Neuronal stem cell (in vitro differentiated cells): ENCODE data around the gene PAM.
"Not testable (repeated sequence)": the region's sequence is repeated elsewhere in the genome, so short reads cannot be mapped to it uniquely, and the experiment has no call there.

Experiments used
- DNase-seq: peaks from one replicate; pipeline ENCODE4 v3.0.0-alpha.2; 2013; ENCODE audit warnings: low spot score
- H2AFZ ChIP-seq: one replicate; pipeline ENCODE4 v1.6.1; 2013; ENCODE audit warnings: mild to moderate bottlenecking, low read length, inconsistent platforms
- H2AK5ac ChIP-seq: 2 replicates; pipeline ENCODE4 v1.6.1; 2013; ENCODE audit warnings: low read depth, mild to moderate bottlenecking, inconsistent platforms, low read length, moderate library complexity, mixed read lengths
- H2BK120ac ChIP-seq: 2 replicates; pipeline ENCODE4 v1.6.1; 2013; ENCODE audit warnings: low read depth, mild to moderate bottlenecking, inconsistent platforms, low read length, moderate library complexity, mixed read lengths
- H2BK12ac ChIP-seq: one replicate; pipeline ENCODE4 v1.6.1; 2013; ENCODE audit warnings: low read length, inconsistent platforms
- H2BK15ac ChIP-seq: 2 replicates; pipeline ENCODE4 v1.6.1; 2013; ENCODE audit warnings: mild to moderate bottlenecking, low read length, inconsistent platforms, mixed read lengths
- H2BK5ac ChIP-seq: one replicate; pipeline ENCODE4 v1.6.1; 2013; ENCODE audit warnings: inconsistent platforms, mild to moderate bottlenecking, low read length, moderate library complexity
- H3K14ac ChIP-seq: one replicate; pipeline ENCODE4 v1.6.1; 2013; ENCODE audit warnings: low read length, inconsistent platforms
- H3K18ac ChIP-seq: 2 replicates; pipeline ENCODE4 v1.6.1; 2013; ENCODE audit warnings: low read length, inconsistent platforms
- H3K23ac ChIP-seq: 2 replicates; pipeline ENCODE4 v1.6.1; 2013; ENCODE audit warnings: low read depth, mild to moderate bottlenecking, mixed read lengths, low read length, inconsistent platforms; ENCODE audit not compliant: poor library complexity
- H3K27ac ChIP-seq: replicated peaks from 3 replicates; pipeline ENCODE4 v1.5.1; 2013; ENCODE audit warnings: low read length, inconsistent platforms
- H3K27me3 ChIP-seq, 3 experiments: 2 replicates each; pipeline ENCODE4 v1.6.1; 2013; ENCODE audit warnings: low read length in 3 of 3, mild to moderate bottlenecking in 2 of 3, inconsistent platforms in 1 of 3, low read depth in 1 of 3, mixed read lengths in 1 of 3, moderate library complexity in 1 of 3; ENCODE audit not compliant: control insufficient read depth in 3 of 3, insufficient read depth in 3 of 3
- H3K36me3 ChIP-seq, 2 donors: replicated peaks in 1 of 2; 2 replicates each; pipeline ENCODE4 v1.6.1; 2013; ENCODE audit warnings: low read length in 2 of 2; ENCODE audit not compliant: control insufficient read depth in 2 of 2, insufficient read depth in 2 of 2
- H3K4ac ChIP-seq: 2 replicates; pipeline ENCODE4 v1.6.1; 2013; ENCODE audit warnings: inconsistent platforms, mild to moderate bottlenecking, low read length, moderate library complexity
- H3K4me1 ChIP-seq, 2 donors: 1 replicate in 1 of 2; 2 replicates in 1 of 2; pipeline ENCODE4 v1.6.1; 2013; ENCODE audit warnings: low read length in 2 of 2, low read depth in 1 of 2; ENCODE audit not compliant: control insufficient read depth in 2 of 2, insufficient read depth in 1 of 2
- H3K4me2 ChIP-seq: one replicate; pipeline ENCODE4 v1.6.1; 2013; ENCODE audit warnings: mild to moderate bottlenecking, low read length, inconsistent platforms; ENCODE audit not compliant: insufficient read depth, poor library complexity, severe bottlenecking
- H3K4me3 ChIP-seq, 2 donors: 2 replicates each; pipeline ENCODE4 v1.5.1; 2013; ENCODE audit warnings: low read length in 2 of 2, mild to moderate bottlenecking in 2 of 2, inconsistent platforms in 1 of 2, moderate library complexity in 1 of 2
- H3K79me1 ChIP-seq: one replicate; pipeline ENCODE4 v1.6.1; 2013; ENCODE audit warnings: low read depth, mild to moderate bottlenecking, inconsistent platforms, low read length, moderate library complexity
- H3K9ac ChIP-seq: one replicate; pipeline ENCODE4 v1.6.1; 2013; ENCODE audit warnings: mild to moderate bottlenecking, low read depth, low read length, inconsistent platforms; ENCODE audit not compliant: poor library complexity
- H3K9me3 ChIP-seq, 2 donors: replicated peaks in 1 of 2; 2 replicates each; pipeline versions ENCODE3 to v1.6.1; 2013; ENCODE audit warnings: low read length in 2 of 2, mild to moderate bottlenecking in 2 of 2, inconsistent platforms in 1 of 2, low read depth in 1 of 2, mixed read lengths in 1 of 2, moderate library complexity in 1 of 2; ENCODE audit not compliant: control insufficient read depth in 2 of 2, insufficient read depth in 1 of 2
- H4K8ac ChIP-seq: one replicate; pipeline ENCODE4 v1.6.1; 2013; ENCODE audit warnings: low read depth, mild to moderate bottlenecking, inconsistent platforms, low read length, moderate library complexity
- H4K91ac ChIP-seq: one replicate; pipeline ENCODE4 v1.6.1; 2013; ENCODE audit warnings: low read length, low read depth, mild to moderate bottlenecking, inconsistent platforms; ENCODE audit not compliant: poor library complexity
- WGBS, 2 donors: extraction: QIAGEN DNeasy Blood & Tissue Kit; methylation state at CpG; one replicate each; pipeline ENCODE4 v1.1.7; 2013; ENCODE audit warnings: missing lambda C conversion rate in 2 of 2, mixed read lengths in 1 of 2; ENCODE audit not compliant: insufficient read length in 2 of 2, insufficient replicate concordance in 1 of 2; ENCODE audit errors: extremely low coverage in 2 of 2; 5-methylcytosine and 5-hydroxymethylcytosine counted together

Gene PAM

DNA sequence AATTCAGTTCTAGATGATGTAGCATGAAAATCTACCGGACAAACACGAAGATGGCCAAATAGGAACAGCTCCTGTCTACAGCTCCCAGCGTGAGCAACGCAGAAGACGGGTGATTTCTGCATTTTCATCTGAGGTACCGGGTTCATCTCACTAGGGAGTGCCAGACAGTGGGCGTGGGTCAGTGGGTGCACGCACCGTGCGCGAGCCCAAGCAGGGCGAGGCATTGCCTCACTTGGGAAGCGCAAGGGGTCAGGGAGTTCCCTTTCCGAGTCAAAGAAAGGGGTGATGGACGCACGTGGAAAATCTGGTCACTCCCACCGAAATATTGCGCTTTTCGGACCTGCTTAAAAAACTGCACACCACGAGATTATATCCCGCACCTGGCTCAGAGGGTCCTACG lies 291.6 kb downstream of the PAM start:
- H3K18ac ChIP-seq, H3K4me2 ChIP-seq, H3K4me1 ChIP-seq, H2BK5ac ChIP-seq, H4K8ac ChIP-seq, H3K36me3 ChIP-seq, H3K9me3 ChIP-seq, H3K14ac ChIP-seq, H3K4ac ChIP-seq, H3K23ac ChIP-seq, H4K91ac ChIP-seq, H3K27ac ChIP-seq, H2BK15ac ChIP-seq, H3K79me1 ChIP-seq, H2BK12ac ChIP-seq, H3K9ac ChIP-seq, DNase-seq, H2AFZ ChIP-seq, H3K4me3 ChIP-seq, H2BK120ac ChIP-seq, H2AK5ac ChIP-seq, H3K27me3 ChIP-seq: not testable (repeated sequence)
- WGBS, 2 donors = no CpG with 5 or more reads among the region's 22 CpGs

- Histone ChIP-seq H3K27ac (no peak overlapping the region), H3K27me3 (no peaks in the 10 kb centered on the region), H3K4ac (no peak overlapping the region), H2BK120ac (no peak overlapping the region), H3K36me3 (no peaks in the 10 kb centered on the region), H2BK5ac (no peak overlapping the region), H3K4me3 (no peak overlapping the region), H3K9me3 (no peaks in the 10 kb centered on the region), H2BK12ac (no peak overlapping the region), H3K79me1 (no peaks in the 10 kb centered on the region), H2BK15ac (no peak overlapping the region), H3K4me1 (peaks cover 0 to 5% of the 10 kb centered on the region in 2 donors), H3K14ac (no peak overlapping the region), H2AK5ac (no peak overlapping the region), H3K9ac (no peak overlapping the region), H3K4me2 (no peak overlapping the region), H3K18ac (no peak overlapping the region), H3K23ac (no peak overlapping the region), H4K91ac (no peak overlapping the region), H2AFZ (peak overlapping the region; percentile 69), H4K8ac (no peak overlapping the region)
- DNase-seq = no peak
- no CpG with 5 or more reads among the region's 7 CpGs for WGBS, 2 donors
Observed at GRCh38 chr5:103057208-103058130, 302.4 kb downstream of the PAM start.

- Histone ChIP-seq H3K4ac (no peak overlapping the region), H3K23ac (no peak overlapping the region), H3K27ac (no peak overlapping the region), H3K27me3 (no peaks in the 10 kb centered on the region), H2BK5ac (no peak overlapping the region), H2BK120ac (no peak overlapping the region), H3K36me3 (no peaks in the 10 kb centered on the region), H3K9me3 (no peaks in the 10 kb centered on the region), H3K4me2 (no peak overlapping the region), H2BK15ac (no peak overlapping the region), H3K4me3 (no peak overlapping the region), H4K91ac (no peak overlapping the region), H3K9ac (no peak overlapping the region), H2AFZ (peak overlapping the region; percentile 25), H3K18ac (no peak overlapping the region), H4K8ac (no peak overlapping the region), H2AK5ac (no peak overlapping the region), H3K14ac (no peak overlapping the region), H2BK12ac (no peak overlapping the region), H3K79me1 (no peaks in the 10 kb centered on the region), H3K4me1 (peaks cover 0 to 5% of the 10 kb centered on the region in 2 donors)
- DNase-seq = no peak
- WGBS, 2 donors = no CpG with 5 or more reads among the region's 3 CpGs
Observed at GRCh38 chr5:103059525-103059924, 304.4 kb downstream of the PAM start.

- no peak overlapping the region for H3K4me2 ChIP-seq
- H3K27me3 ChIP-seq = no peaks in the 10 kb centered on the region
- no peak overlapping the region for H2BK12ac ChIP-seq
- H3K27ac ChIP-seq = no peak overlapping the region
- no peaks in the 10 kb centered on the region for H3K9me3 ChIP-seq
- no peak overlapping the region for H4K91ac ChIP-seq
- H3K4ac ChIP-seq = no peak overlapping the region
- no peak for DNase-seq
- no peak overlapping the region for H2BK15ac ChIP-seq
- no peak overlapping the region for H2AFZ ChIP-seq
- peaks cover 0 to 5% of the 10 kb centered on the region in 2 donors for H3K4me1 ChIP-seq
- no peak overlapping the region for H2BK5ac ChIP-seq
- H3K9ac ChIP-seq = no peak overlapping the region
- no CpG with 5 or more reads among the region's 3 CpGs for WGBS, 2 donors
- no peak overlapping the region for H2BK120ac ChIP-seq
- no peak overlapping the region for H3K4me3 ChIP-seq
- H3K79me1 ChIP-seq = no peaks in the 10 kb centered on the region
- no peak overlapping the region for H3K23ac ChIP-seq
- H3K18ac ChIP-seq = no peak overlapping the region
- H3K36me3 ChIP-seq = no peaks in the 10 kb centered on the region
- no peak overlapping the region for H3K14ac ChIP-seq
- no peak overlapping the region for H2AK5ac ChIP-seq
- no peak overlapping the region for H4K8ac ChIP-seq
Observed at GRCh38 chr5:103060424-103060954, 305.4 kb downstream of the PAM start.
